ENCODE data around the gene LIPH.
A peak's percentile ranks its signal among the peaks of the same experiment; 100 is the strongest.
"Not testable (repeated sequence)": the region's sequence is repeated elsewhere in the genome, so short reads cannot be mapped to it uniquely, and the experiment has no call there.

The LIPH gene

GRCh38 chr3:185552358-185552877 lies at the start of gene LIPH:
LIPH (minus strand) TSS chr3:185552588; CDS start chr3:185552471, 117 bp downstream.
- no peak for DNase-seq

GRCh38 chr3:185595526-185595925 lies 43.1 kb upstream of the LIPH start:
- no peak for DNase-seq

- DNase-seq, result no peak
Observed at GRCh38 chr3:185594073-185594472, 41.7 kb upstream of the LIPH start.

GRCh38 chr3:185586686-185587039 lies 34.3 kb upstream of the LIPH start:
- DNase-seq, result no peak

- peak; percentile 100 for DNase-seq
Observed at GRCh38 chr3:185585859-185586685, 33.7 kb upstream of the LIPH start, which contains the start of gene SENP2. SENP2 (plus strand) TSS chr3:185586295; CDS start chr3:185586414, 119 bp downstream.

GRCh38 chr3:185585518-185585858 lies 33.1 kb upstream of the LIPH start:
- DNase-seq, result no peak

GRCh38 chr3:185584686-185585085 lies 32.3 kb upstream of the LIPH start:
- DNase-seq, result no peak

- DNase-seq, result no peak
Observed at GRCh38 chr3:185583925-185584324, 31.5 kb upstream of the LIPH start.

GRCh38 chr3:185582871-185583270 lies 30.5 kb upstream of the LIPH start:
- DNase-seq, result peak; percentile 64

GRCh38 chr3:185582236-185582635 lies 29.8 kb upstream of the LIPH start:
- no peak for DNase-seq

- DNase-seq, result peak; percentile 80
Observed at GRCh38 chr3:185575108-185575869, 22.9 kb upstream of the LIPH start.

GRCh38 chr3:185572183-185572582 lies 19.8 kb upstream of the LIPH start:
- DNase-seq, result no peak

GRCh38 chr3:185561958-185562357 lies 9.6 kb upstream of the LIPH start:
- DNase-seq, result no peak

GRCh38 chr3:185561374-185561943 lies 9.1 kb upstream of the LIPH start:
- DNase-seq, result no peak

- DNase-seq, result no peak
Observed at GRCh38 chr3:185560676-185561075, 8.3 kb upstream of the LIPH start.

GRCh38 chr3:185559706-185560090 lies 7.3 kb upstream of the LIPH start:
- no peak for DNase-seq

GRCh38 chr3:185558395-185558794 lies 6.0 kb upstream of the LIPH start:
- no peak for DNase-seq

- DNase-seq, result not testable (repeated sequence)
Observed at GRCh38 chr3:185556640-185557039, 4.3 kb upstream of the LIPH start.

- DNase-seq, result no peak
Observed at GRCh38 chr3:185555860-185556347, 3.5 kb upstream of the LIPH start.

GRCh38 chr3:185555101-185555501 lies 2.7 kb upstream of the LIPH start:
- no peak for DNase-seq

- no peak for DNase-seq
Observed at GRCh38 chr3:185549651-185550111, 2.7 kb downstream of the LIPH start.

GRCh38 chr3:185549122-185549521 lies 3.3 kb downstream of the LIPH start:
- DNase-seq, result no peak

GRCh38 chr3:185540695-185541094 lies 11.7 kb downstream of the LIPH start:
- DNase-seq, result no peak

All from CD4-positive, alpha-beta T cell treated with Interleukin-10 for 1 hour (primary cell).